ENCODE measurements around the gene AAR2.

GRCh38 chr20:36273414-36274180 is 37.3 kb downstream of the AAR2 start:
- no peak for TF ChIP-seq CTCF (IDR thresholded peaks at IDR 0.05)
- TF ChIP-seq POLR2AphosphoS5 (IDR thresholded peaks at IDR 0.05; ENCODE audit: insufficient read depth in 1 of 2, low read depth in 1 of 2) = no peak
